HepG2 (cell line): ENCODE data around the gene PIEZO2. TPM values are rescaled to one million over a fixed set of nuclear protein-coding genes. Genes with fewer than 3 reads are reported as not detected.
A peak's percentile ranks its signal among the peaks of the same experiment; 100 is the strongest.

Experiments
- CHCHD3 ChIP-seq: sonication (generic); formaldehyde crosslinking; IDR thresholded peaks from 2 replicates; pipeline ENCODE4 v1.8.0; 2022; ENCODE audit warnings: mild to moderate bottlenecking, missing genetic modification reagents, moderate library complexity
- GPN1 ChIP-seq: sonication (generic); formaldehyde crosslinking; IDR thresholded peaks from 2 replicates; pipeline ENCODE4 v1.5.1; 2020; ENCODE audit warnings: missing genetic modification reagents, borderline replicate concordance
- GTF3A ChIP-seq: sonication (generic); formaldehyde crosslinking; conservative IDR thresholded peaks from 2 replicates; pipeline ENCODE4 v1.4.0; 2020; ENCODE audit warnings: mild to moderate bottlenecking, missing genetic modification reagents
- HOXA7 ChIP-seq: sonication (generic); formaldehyde crosslinking; IDR thresholded peaks from 2 replicates; pipeline ENCODE4 v1.8.1; 2022; ENCODE audit warnings: mild to moderate bottlenecking, missing genetic modification reagents, moderate library complexity
- MXD4 ChIP-seq: IDR thresholded peaks from 2 replicates; pipeline ENCODE4 v1.6.1; 2016; ENCODE audit warnings: mild to moderate bottlenecking, missing biosample characterization, missing genetic modification reagents
- NFYB ChIP-seq: sonication (generic); formaldehyde crosslinking; IDR thresholded peaks from 2 replicates; pipeline ENCODE4 v1.4.0; 2020; ENCODE audit warnings: missing genetic modification reagents
- ZNF12 ChIP-seq: sonication (generic); formaldehyde crosslinking; IDR thresholded peaks from 2 replicates; pipeline ENCODE4 v1.5.0; 2020; ENCODE audit warnings: missing genetic modification reagents
- ZNF30 ChIP-seq: sonication (generic); formaldehyde crosslinking; IDR thresholded peaks from 2 replicates; pipeline ENCODE4 v1.5.0; 2020; ENCODE audit warnings: mild to moderate bottlenecking, missing genetic modification reagents
- ZNF782 ChIP-seq: sonication (generic); formaldehyde crosslinking; IDR thresholded peaks from 2 replicates; pipeline ENCODE4 v1.4.0; 2020; ENCODE audit warnings: missing genetic modification reagents, mild to moderate bottlenecking, borderline replicate concordance
- polyA plus RNA-seq, 8 experiments: library from polyadenylated mRNA; depleted of rRNA in 3 of 8; stranded (reverse) in 7 of 8; unstranded in 1 of 8; fragments of >200 nt; fragmentation: Illumina TruSeq in 4 of 8; extraction: Trizol in 4 of 8; gene quantifications; 2 replicates each; pipeline versions ENCODE4 v1.2.1 to v1.2.3, GENCODE V29; 2011 to 2016; ENCODE audit warnings: low read depth in 4 of 8, missing spikeins in 1 of 8, mixed read lengths in 1 of 8; ENCODE audit not compliant: insufficient read depth in 1 of 8
- total RNA-seq, 5 experiments: library from RNA; depleted of rRNA; stranded (reverse); fragments of >200 nt; fragmentation: Illumina TruSeq; extraction: Trizol; gene quantifications; 2 replicates each; pipeline ENCODE4 v1.2.3, GENCODE V29; 2016; ENCODE audit warnings: low read depth in 1 of 5
- TF ChIP-seq, protein P1 (sequence below): sonication (generic); formaldehyde crosslinking; IDR thresholded peaks from 2 replicates; pipeline ENCODE4 v1.5.1; 2020; ENCODE audit warnings: mild to moderate bottlenecking, missing genetic modification reagents, moderate library complexity
- TF ChIP-seq, protein P2 (sequence below): sonication (generic); formaldehyde crosslinking; IDR thresholded peaks from 2 replicates; pipeline ENCODE4 v1.8.1; 2022; ENCODE audit warnings: low read depth, mild to moderate bottlenecking, missing genetic modification reagents
- TF ChIP-seq, protein P3 (sequence below): sonication (generic); formaldehyde crosslinking; IDR thresholded peaks from 2 replicates; pipeline ENCODE4 v1.8.0; 2022; ENCODE audit warnings: missing genetic modification reagents, mild to moderate bottlenecking, moderate library complexity, borderline replicate concordance
- TF ChIP-seq, protein P4 (sequence below): conservative IDR thresholded peaks from 2 replicates; pipeline ENCODE4 v1.6.1; 2018; ENCODE audit warnings: missing genetic modification reagents
- TF ChIP-seq, protein P5 (sequence below), 2 experiments: sonication (generic) in 1 of 2; formaldehyde crosslinking in 1 of 2; IDR thresholded peaks; 2 replicates each; pipeline versions ENCODE4 v1.4.0 to v1.6.1; 2016 to 2020; ENCODE audit warnings: borderline replicate concordance in 1 of 2, low read depth in 1 of 2, mild to moderate bottlenecking in 1 of 2, missing genetic modification reagents in 1 of 2

The PIEZO2 gene
- total and polyA plus RNA-seq, 2 of the 13 experiments (the other 11 are each of a cell fraction or from before 2014, with no cell fraction given), result 15.2 to 27.2 TPM

DNA sequence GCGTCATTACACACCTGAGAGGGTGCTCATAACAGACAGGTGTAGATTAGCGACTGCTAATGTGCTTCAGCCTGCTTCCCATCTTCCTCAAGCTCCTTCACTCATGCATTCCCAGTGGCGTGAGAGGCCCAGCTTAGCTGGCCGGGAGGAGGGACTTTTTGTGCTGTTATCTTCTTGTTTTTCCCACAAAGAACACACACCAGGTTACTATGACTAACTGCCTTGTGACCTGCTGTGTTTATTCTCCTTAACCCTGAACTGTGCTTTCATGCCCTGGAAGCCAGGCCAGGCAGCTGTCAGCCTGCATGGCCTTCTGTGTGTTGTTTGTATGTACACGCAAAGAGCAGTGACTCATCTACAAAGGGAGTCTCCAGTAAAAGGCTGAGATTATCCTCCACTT lies 143.8 kb downstream of the PIEZO2 start (continued):
- TF ChIP-seq, protein P1, sequence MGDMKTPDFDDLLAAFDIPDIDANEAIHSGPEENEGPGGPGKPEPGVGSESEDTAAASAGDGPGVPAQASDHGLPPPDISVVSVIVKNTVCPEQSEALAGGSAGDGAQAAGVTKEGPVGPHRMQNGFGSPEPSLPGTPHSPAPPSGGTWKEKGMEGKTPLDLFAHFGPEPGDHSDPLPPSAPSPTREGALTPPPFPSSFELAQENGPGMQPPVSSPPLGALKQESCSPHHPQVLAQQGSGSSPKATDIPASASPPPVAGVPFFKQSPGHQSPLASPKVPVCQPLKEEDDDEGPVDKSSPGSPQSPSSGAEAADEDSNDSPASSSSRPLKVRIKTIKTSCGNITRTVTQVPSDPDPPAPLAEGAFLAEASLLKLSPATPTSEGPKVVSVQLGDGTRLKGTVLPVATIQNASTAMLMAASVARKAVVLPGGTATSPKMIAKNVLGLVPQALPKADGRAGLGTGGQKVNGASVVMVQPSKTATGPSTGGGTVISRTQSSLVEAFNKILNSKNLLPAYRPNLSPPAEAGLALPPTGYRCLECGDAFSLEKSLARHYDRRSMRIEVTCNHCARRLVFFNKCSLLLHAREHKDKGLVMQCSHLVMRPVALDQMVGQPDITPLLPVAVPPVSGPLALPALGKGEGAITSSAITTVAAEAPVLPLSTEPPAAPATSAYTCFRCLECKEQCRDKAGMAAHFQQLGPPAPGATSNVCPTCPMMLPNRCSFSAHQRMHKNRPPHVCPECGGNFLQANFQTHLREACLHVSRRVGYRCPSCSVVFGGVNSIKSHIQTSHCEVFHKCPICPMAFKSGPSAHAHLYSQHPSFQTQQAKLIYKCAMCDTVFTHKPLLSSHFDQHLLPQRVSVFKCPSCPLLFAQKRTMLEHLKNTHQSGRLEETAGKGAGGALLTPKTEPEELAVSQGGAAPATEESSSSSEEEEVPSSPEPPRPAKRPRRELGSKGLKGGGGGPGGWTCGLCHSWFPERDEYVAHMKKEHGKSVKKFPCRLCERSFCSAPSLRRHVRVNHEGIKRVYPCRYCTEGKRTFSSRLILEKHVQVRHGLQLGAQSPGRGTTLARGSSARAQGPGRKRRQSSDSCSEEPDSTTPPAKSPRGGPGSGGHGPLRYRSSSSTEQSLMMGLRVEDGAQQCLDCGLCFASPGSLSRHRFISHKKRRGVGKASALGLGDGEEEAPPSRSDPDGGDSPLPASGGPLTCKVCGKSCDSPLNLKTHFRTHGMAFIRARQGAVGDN (CRISPR knock-in tag), result peak; percentile 49; the same call in 1 of the 2 replicates
- TF ChIP-seq, protein P2, sequence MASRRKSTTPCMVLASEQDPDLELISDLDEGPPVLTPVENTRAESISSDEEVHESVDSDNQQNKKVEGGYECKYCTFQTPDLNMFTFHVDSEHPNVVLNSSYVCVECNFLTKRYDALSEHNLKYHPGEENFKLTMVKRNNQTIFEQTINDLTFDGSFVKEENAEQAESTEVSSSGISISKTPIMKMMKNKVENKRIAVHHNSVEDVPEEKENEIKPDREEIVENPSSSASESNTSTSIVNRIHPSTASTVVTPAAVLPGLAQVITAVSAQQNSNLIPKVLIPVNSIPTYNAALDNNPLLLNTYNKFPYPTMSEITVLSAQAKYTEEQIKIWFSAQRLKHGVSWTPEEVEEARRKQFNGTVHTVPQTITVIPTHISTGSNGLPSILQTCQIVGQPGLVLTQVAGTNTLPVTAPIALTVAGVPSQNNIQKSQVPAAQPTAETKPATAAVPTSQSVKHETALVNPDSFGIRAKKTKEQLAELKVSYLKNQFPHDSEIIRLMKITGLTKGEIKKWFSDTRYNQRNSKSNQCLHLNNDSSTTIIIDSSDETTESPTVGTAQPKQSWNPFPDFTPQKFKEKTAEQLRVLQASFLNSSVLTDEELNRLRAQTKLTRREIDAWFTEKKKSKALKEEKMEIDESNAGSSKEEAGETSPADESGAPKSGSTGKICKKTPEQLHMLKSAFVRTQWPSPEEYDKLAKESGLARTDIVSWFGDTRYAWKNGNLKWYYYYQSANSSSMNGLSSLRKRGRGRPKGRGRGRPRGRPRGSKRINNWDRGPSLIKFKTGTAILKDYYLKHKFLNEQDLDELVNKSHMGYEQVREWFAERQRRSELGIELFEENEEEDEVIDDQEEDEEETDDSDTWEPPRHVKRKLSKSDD (CRISPR knock-in tag), result no peak
- TF ChIP-seq MXD4 (CRISPR knock-in tag), result peak; percentile 55
- TF ChIP-seq GTF3A, result no peak
- TF ChIP-seq NFYB (CRISPR knock-in tag), result no peak
- TF ChIP-seq, protein P3, sequence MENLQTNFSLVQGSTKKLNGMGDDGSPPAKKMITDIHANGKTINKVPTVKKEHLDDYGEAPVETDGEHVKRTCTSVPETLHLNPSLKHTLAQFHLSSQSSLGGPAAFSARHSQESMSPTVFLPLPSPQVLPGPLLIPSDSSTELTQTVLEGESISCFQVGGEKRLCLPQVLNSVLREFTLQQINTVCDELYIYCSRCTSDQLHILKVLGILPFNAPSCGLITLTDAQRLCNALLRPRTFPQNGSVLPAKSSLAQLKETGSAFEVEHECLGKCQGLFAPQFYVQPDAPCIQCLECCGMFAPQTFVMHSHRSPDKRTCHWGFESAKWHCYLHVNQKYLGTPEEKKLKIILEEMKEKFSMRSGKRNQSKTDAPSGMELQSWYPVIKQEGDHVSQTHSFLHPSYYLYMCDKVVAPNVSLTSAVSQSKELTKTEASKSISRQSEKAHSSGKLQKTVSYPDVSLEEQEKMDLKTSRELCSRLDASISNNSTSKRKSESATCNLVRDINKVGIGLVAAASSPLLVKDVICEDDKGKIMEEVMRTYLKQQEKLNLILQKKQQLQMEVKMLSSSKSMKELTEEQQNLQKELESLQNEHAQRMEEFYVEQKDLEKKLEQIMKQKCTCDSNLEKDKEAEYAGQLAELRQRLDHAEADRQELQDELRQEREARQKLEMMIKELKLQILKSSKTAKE (CRISPR knock-in tag), result peak; percentile 70; the same call in 1 of the 2 replicates
- TF ChIP-seq, protein P4, sequence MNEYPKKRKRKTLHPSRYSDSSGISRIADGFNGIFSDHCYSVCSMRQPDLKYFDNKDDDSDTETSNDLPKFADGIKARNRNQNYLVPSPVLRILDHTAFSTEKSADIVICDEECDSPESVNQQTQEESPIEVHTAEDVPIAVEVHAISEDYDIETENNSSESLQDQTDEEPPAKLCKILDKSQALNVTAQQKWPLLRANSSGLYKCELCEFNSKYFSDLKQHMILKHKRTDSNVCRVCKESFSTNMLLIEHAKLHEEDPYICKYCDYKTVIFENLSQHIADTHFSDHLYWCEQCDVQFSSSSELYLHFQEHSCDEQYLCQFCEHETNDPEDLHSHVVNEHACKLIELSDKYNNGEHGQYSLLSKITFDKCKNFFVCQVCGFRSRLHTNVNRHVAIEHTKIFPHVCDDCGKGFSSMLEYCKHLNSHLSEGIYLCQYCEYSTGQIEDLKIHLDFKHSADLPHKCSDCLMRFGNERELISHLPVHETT (CRISPR knock-in tag), result peak; percentile 70; the same call in 1 of the 2 replicates
- TF ChIP-seq, protein P5, sequence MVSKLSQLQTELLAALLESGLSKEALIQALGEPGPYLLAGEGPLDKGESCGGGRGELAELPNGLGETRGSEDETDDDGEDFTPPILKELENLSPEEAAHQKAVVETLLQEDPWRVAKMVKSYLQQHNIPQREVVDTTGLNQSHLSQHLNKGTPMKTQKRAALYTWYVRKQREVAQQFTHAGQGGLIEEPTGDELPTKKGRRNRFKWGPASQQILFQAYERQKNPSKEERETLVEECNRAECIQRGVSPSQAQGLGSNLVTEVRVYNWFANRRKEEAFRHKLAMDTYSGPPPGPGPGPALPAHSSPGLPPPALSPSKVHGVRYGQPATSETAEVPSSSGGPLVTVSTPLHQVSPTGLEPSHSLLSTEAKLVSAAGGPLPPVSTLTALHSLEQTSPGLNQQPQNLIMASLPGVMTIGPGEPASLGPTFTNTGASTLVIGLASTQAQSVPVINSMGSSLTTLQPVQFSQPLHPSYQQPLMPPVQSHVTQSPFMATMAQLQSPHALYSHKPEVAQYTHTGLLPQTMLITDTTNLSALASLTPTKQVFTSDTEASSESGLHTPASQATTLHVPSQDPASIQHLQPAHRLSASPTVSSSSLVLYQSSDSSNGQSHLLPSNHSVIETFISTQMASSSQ (IDR thresholded peaks at IDR 0.05; ENCODE audit: low read depth), result peak; percentile 65; the same call in 1 of the 2 replicates
- TF ChIP-seq, protein P5 (CRISPR knock-in tag; IDR thresholded peaks at IDR 0.05; ENCODE audit: borderline replicate concordance), result peak; percentile 86; the same call in 1 of the 2 replicates
- no peak for TF ChIP-seq GPN1 (CRISPR knock-in tag)
- no peak for TF ChIP-seq CHCHD3
- TF ChIP-seq HOXA7 (CRISPR knock-in tag), result no peak
- TF ChIP-seq ZNF30, result no peak
- TF ChIP-seq ZNF12, result peak; percentile 74; the same call in 1 of the 2 replicates
- no peak for TF ChIP-seq ZNF782 (CRISPR knock-in tag)
